Caki2 (cell line): Measurements from ENCODE around the gene SPCS3. TPM values are rescaled to one million over a fixed set of nuclear protein-coding genes. Genes with fewer than 3 reads are reported as not detected.
"Not testable (repeated sequence)": the region's sequence is repeated elsewhere in the genome, so short reads cannot be mapped to it uniquely, and the experiment has no call there.

Experiments used
- DNase-seq: peaks from one replicate; pipeline ENCODE4 v3.0.0-alpha.2; 2015; ENCODE audit warnings: low read depth
- in situ Hi-C: cut with HindIII; loops from 2 replicates; pipeline ENCODE4 v1.10.0; 2016; ENCODE audit warnings: low sequenced_read_pairs, low pct_unique_long_range_greater_than_20kb, mixed read lengths
- total RNA-seq: library from RNA; depleted of rRNA; stranded (reverse); fragments of >200 nt; shearing (Covaris generic); gene quantifications from 2 replicates; pipeline ENCODE4 v1.2.3, GENCODE V29; 2014; ENCODE audit warnings: low replicate concordance

The SPCS3 gene
- total RNA-seq, 1 experiment from 2014 or later, result 64.6 TPM

DNA sequence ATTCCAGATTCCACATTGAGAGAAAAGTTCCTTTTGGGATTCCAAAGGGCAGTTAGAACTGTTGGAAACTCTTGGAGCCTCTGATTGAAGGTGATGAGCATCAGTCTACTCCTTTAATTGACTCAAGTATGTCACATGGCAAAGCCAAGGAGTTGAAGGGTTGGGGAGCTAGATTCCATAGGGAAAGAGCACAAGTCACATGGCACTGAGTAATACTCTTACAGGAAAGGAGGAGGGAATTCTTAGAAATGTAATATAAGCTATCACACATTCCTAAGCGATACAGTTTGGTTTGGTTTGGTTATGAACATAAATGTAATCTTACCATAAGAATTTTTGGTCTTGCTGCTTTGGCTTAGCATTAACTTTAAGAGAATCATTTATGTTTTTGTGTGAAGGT lies 15.7 kb downstream of the SPCS3 start:
- no peak for DNase-seq
- in situ Hi-C loops, result loop anchor here (25.0 kb wide), 2 partner anchors 323 to 423 kb away; no protein-coding TSS in a partner anchor

DNA sequence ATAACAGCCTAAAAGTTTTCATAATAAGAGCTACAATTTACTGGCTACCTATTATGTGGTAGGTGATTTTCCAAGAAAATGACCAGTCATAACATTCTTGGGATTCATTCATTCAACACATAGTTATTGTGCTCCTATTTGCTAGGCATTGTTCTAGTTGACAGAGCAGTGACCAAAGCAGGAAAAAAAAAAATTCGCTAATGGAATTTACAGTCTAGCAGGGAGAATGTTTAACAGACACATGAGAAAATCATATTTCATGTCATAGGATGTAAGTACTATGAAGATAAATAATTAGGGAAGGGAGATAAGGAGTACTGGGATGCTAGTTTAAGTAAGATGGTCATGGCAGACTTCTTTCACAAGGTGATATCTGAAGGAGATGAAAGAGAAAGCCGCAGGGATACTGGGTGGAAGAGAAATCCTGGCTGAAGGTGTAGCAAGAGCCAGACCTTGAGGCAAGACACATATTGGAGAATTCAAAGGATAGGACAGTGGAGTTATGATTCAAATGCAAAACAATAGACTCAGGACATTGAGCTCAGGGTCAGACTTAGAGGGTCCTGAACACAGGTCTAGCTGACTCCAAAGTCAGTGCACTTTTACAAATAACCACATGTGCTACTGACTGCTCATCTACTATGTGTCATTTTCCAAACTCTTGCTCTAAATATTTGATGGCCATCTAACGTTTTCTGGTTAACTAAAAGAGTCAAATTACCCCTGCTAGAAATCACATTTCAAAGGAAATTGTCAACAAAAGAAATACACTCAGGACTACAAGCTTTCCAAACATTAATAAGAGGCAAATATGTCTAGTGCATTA lies 20.4 kb downstream of the SPCS3 start:
- in situ Hi-C loops, result loop anchor here (25.0 kb wide), 2 partner anchors 328 to 428 kb away; no protein-coding TSS in a partner anchor
- peak; percentile 59 for DNase-seq

DNA sequence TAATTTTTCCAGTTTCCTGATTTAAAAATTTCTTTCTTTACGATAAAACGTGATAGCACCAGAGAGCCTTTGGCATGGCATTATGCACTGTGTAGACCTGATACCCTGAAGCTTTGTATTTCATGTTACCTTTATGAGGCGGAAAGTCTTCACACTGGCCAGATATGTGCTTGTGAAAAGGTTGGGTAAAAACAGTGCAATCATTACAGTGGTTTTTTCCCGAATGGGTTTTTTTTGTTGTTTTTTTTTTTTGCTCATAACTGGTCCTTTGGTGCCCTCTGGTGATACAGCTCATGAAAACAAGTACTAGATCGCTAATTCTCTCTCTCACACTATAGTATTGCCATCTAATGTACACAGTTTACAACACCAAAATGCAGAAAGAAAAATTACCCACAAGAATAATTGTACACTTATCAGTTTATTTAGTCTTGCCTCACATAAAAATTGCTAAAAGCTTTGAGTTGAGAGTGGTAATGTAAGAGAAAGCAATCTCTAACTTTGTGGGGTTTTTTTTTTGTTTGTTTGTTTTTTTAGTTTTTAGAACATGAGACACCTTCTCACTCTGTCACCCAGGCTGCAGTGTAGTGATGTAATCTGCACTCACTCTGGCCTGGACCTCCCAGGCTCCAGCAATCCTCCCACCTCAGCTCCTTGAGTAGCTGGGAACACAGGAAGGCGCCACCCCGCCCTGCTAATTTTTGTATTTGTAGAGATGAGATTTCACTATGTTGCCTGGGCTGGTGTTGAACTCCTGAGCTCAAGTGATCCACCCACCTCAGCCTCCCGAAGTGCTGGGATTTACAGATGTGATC lies 21.3 kb downstream of the SPCS3 start:
- in situ Hi-C loops, result loop anchor here (25.0 kb wide), 2 partner anchors 329 to 429 kb away; no protein-coding TSS in a partner anchor
- DNase-seq, result peak; percentile 53

DNA sequence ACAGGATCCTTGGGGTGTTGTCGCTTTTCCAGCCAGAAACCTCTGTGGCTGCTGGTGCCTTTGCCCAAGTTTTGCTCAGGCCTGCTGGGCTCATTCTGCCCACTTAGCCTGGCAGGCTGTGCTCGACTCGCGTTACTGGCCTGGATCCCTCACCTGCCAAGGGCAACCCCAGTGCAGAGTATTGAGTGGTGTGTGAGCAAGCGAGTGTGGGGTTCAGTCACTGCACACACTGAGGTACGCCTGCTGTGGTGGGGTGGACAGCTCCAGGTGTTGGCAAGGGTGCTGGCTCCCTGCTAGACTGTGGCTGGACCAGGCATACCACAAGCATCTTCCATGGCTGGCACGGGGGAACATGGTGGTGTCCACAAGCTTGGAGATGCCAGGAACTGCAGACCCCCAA lies 22.6 kb downstream of the SPCS3 start:
- in situ Hi-C loops, result loop anchor here (25.0 kb wide), 2 partner anchors 330 to 430 kb away; no protein-coding TSS in a partner anchor
- no peak for DNase-seq

DNA sequence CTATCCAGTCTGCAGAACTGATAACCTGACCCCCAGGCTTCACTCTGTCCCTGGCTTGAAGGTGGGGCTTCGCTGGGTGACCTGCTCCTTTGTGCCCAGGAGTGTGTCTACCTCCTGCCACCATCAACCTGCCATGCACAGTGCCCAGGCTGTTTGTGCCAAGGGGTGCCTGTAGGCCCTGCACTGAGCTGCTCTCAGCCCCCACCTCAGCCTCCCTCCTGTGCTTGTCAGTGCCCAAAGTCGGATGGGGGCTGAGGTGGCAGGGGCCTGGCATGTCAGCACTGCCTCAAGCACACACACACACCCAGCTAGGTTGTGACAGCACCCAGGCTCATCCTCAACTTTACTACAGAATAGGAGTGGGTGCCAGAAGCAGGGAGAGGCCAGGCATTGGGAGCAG lies 23.5 kb downstream of the SPCS3 start:
- no peak for DNase-seq
- in situ Hi-C loops, result loop anchor here (25.0 kb wide), 2 partner anchors 331 to 431 kb away; no protein-coding TSS in a partner anchor

DNA sequence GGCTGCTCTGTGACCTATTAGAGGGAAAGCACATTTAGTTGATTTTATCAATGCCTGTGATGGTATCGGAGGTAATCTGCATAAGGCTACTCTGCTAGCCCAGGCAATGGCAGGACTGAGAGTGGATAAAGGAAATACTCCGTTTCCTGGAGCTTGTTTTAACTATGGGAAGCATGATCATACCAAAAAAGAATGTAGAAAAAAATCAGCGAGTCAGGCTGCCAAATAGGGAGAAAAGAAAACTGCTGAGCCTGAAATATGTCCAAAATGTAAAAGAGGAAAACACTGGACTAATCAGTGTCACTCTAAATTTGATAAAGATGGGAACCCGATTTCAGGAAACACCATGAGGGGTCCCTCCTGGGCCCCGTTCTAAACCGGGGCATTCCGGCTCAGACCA lies 25.6 kb downstream of the SPCS3 start:
- DNase-seq, result not testable (repeated sequence)
- in situ Hi-C loops, result loop anchor here (25.0 kb wide), 2 partner anchors 333 to 433 kb away; no protein-coding TSS in a partner anchor

DNA sequence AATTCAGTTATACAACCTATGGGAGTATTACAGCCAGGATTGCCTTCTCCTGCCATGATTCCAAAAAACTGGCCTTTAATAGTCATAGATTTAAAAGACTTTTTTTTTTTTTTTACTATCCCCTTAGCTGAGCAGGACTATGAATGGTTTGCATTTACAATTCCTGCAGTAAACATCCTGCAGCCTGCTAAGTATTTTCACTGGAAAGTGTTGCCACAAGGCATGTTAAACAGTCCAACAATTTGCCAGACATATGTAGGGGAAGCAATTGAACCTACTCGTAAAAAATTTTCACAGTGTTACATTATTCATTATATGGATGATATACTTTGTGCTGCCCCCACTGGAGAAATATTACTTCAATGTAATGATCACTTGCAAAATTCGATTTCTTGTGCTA lies 27.1 kb downstream of the SPCS3 start:
- in situ Hi-C loops, result loop anchor here (25.0 kb wide), 2 partner anchors 335 to 435 kb away; no protein-coding TSS in a partner anchor
- DNase-seq, result not testable (repeated sequence)

DNA sequence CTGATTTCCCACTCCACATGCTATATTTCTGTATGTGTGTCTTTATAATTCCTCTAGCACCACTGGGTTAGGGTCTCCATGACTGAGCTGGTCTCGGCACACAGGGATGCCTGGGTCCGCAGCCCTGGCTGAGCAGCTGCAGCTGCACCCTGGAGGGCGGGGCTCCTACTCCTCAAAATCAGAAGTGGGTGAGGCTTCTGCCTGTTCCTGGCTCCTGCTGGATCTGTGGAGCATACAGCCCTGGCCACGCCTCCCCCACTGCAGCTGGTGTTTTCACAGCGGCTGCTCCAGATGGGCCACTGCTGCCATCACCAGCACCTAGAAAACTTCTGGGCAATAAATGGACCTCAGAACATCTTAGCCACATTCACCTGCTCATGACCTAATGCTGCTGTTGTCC lies 30.9 kb downstream of the SPCS3 start:
- no peak for DNase-seq
- in situ Hi-C loops, result no loop called here

DNA sequence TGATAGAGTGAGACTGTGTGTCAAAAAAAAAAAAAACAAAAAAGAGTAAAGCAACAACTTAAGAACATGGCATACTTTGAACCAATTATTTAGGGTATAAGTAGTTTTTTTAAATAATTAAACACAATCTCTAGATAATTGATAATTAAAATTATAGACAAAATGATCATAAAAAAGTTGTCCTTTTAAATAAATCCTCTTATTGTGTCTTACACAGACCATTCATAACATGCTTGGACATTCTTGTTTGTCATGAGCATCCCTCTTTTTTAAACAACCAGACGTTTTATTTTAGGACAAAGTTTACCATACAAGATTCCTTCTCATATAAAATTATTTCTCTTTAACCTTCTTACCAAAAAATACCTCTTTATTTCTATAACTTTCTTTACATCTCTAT lies 35.1 kb downstream of the SPCS3 start:
- no peak for DNase-seq
- in situ Hi-C loops, result no loop called here

DNA sequence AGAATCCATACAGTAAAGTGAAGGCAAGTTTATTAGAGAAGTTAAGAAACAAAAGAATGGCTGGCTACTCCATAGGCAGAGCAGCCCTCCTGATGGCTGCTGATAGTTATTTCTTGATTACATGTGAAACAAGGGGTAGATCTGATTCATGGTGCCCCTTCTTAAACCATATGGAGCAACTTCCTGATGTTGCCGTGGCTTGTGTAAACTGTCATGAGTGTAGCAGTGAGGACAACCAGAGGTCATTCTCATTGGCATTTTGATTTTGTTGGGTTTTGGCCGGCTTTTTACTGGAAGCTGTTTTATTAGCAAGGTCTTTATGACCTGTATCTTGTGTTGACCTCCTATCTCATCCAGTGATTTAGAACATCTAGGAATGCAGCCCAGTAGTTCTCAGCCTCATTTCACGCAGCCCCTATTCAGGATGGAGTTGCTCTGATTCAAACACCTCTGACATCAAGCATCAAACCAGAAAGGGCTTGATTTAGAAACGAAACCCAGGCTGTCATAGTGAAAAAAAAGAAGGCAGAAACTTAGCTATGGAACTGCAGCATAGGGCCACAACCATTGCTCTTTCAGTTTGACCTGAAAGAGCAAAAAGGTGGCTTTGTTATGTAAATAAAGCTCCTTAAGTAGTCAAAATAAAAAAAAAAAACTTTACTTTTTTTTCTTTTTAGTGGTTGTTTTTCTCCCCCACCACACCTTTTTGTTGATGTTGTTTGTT lies 37.8 kb downstream of the SPCS3 start:
- in situ Hi-C loops, result no loop called here
- no peak for DNase-seq

DNA sequence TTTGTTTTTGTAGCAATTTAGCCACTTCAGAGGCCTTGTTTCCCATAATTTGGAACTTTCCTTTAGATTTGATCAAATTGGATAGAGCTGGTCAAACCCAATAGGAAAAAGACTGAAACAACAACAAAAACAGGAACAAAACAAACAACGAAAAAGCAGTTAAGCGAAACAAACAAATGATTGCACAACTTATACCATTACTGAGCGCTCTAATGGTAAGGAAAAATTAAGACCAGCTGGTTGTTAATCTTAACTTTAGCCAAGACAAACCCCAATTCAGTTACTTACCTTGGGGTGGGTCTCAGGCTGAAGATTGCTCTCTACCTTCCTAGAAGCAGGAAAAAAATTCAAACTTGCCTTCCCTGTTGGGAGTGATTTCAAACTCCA lies 38.3 kb downstream of the SPCS3 start:
- in situ Hi-C loops, result no loop called here
- DNase-seq, result no peak

DNA sequence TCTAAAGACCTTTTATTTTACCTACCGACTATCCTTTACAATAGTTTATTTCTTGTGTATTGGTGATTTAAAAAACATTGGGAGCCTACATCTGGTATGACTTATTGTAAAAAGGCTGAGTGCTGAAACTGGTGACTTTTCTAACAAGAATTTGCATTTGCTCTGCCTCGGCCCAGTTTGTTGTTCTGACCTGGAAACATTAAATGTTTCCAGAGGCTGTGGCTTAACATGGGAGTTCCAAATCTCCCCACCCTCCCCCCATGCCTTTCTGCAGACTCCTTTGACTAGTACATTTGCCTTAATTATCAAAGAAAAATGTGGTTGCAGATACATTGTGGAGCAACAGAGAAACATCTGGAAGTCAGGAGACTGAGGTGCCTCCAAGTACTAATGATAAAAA lies 39.8 kb downstream of the SPCS3 start:
- in situ Hi-C loops, result no loop called here
- no peak for DNase-seq

DNA sequence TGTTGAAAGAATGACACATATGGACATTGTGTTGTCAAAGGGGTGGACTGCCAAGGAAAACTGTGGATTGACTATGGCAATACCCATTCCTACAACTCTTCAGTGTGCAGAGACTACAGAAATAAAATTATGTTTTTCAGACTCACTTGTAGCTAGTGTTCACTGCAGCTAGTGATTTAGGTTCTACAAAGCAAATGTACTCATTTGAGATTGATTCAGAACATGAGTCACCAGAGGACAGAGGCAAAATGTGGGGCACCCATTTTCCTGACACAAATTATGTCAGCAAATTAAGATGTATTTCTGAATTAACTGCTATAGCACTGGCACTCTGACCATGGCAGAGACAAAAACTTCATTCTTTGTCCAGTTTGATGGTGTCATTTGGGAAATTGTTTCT lies 40.7 kb downstream of the SPCS3 start:
- no peak for DNase-seq
- in situ Hi-C loops, result no loop called here

DNA sequence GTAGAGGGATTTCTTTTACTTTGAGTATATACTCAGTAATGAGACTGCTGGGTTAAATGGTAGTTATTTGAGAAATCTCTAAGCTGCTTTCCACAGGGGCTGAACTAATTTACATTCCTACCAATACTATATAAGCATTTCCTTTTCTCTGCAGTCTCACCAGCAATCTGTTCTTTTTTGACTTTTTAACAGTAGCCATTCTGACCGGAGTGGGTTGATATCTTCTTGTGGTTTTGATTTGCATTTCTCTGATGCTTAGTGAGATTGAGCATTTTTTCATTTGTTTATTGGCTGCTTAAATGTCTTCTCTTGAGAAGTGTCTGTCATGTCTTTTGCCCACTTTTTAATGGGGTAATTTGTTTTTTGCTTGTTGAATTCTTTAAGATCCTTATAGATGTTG lies 43.3 kb downstream of the SPCS3 start:
- DNase-seq, result no peak
- in situ Hi-C loops, result no loop called here

DNA sequence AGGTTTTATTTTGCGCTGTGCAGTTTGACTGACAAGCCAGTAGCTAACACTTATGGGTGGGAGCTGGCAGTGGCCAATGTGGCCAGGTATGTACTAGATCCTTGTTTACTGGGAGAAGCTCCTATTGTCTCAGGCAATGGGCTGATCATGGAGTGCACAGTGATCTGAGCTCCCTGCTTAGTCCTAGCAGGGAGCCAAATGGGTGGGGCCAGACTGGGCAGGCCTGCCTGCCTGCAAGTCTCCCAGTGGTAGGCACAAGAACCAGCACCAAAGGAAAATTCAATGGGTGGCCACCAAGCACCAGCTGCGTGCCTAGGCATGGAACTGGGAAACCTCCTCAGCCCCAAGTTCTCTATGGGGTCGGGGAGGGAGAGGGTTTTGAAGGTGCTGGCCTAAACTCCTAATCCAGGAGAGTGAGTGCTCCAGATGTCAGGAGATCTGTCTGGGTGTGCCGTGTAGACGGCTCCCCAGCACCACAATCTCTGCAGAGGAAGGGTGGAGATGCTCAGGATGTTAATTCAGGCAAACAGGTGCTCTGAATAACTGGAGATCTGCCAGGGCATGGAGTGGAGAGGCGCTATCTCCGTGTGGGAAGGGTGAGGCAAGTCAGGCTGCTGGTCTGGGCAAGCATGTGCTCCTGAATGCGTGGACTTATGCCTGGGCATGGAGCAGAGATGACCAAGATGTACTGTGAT lies 48.2 kb downstream of the SPCS3 start:
- in situ Hi-C loops, result no loop called here
- DNase-seq, result no peak

DNA sequence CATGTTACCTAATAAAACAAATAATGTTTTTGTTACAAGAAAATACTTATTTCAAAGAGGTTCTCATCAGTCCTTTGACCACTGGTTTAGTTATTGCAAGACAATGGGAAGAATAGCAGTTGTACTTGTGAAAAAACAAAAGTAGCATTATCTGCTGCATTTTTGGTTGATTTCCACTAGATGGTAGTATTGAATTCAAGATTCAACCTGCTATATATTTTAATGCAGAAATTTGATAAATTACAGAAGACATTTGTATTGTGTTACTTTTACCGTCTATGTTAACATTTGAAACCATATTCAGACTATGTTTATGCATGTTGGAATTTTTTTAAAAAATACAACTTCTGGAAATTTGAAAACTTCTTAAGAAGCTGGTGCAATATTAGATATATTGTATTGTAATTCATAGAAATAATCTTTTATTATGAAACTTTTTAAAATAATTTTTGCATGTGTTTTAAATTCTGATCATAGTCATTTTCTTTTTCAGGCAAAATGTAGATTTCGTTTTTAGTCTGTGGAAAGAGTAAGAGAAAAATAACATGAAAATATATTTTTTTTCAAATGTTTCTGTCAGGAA lies 56.4 kb downstream of the SPCS3 start:
- in situ Hi-C loops, result no loop called here

DNA sequence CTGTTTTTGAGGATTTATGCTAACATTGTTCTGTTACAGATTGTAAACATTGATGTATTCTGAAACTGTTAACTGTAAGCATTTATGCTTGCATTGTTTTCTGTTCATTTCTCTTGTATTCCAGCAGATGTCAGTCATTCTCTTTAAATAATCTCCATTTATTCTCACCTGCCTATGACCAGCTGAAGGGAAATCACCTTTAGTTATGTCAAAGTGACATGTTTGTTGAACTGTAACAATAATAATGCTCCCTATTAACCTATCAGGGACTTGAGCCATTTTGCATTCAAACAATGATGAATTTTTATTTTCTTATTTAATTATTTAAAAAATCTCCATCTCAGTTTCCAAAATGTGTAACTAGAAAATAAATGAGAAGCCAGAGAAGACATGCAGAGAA lies 58.0 kb downstream of the SPCS3 start:
- peak; percentile 19 for DNase-seq
- in situ Hi-C loops, result no loop called here

More for the DNA sequence above, 56.4 kb downstream of the SPCS3 start:
- DNase-seq, result peak; percentile 4
